Measurements from ENCODE around the gene POLRMT. TPM values are rescaled to one million over a fixed set of nuclear protein-coding genes. Genes with fewer than 3 reads are reported as not detected.
A peak's percentile ranks its signal among the peaks of the same experiment; 100 is the strongest.

The POLRMT gene
- total RNA-seq, 1 donor from 2014 or later = 68.4 TPM

GRCh38 chr19:657611-658010 is 24.3 kb upstream of the POLRMT start:
- Mint-ChIP-seq H3K4me1 (ENCODE audit: low read depth) (peaks cover 16% of the 10 kb centered on the region), H3K36me3 (ENCODE audit: insufficient read depth) (no peaks in the 10 kb centered on the region), H3K9me3 (ENCODE audit: low read depth) (no peaks in the 10 kb centered on the region), H3K27ac (no peak overlapping the region), H3K27me3 (no peaks in the 10 kb centered on the region), H3K4me3 (ENCODE audit: low read depth) (no peak overlapping the region)
- no peak for DNase-seq (ENCODE audit: low spot score, unreplicated experiment)
- no peak for TF ChIP-seq CTCF (IDR thresholded peaks at IDR 0.05; ENCODE audit: unreplicated experiment)

- Mint-ChIP-seq H3K27me3 (no peaks in the 10 kb centered on the region), H3K9me3 (ENCODE audit: low read depth) (no peaks in the 10 kb centered on the region), H3K4me3 (ENCODE audit: low read depth) (no peak overlapping the region), H3K27ac (peak overlapping the region; percentile 71), H3K36me3 (ENCODE audit: insufficient read depth) (no peaks in the 10 kb centered on the region), H3K4me1 (ENCODE audit: low read depth) (peaks cover 15% of the 10 kb centered on the region)
- TF ChIP-seq CTCF (IDR thresholded peaks at IDR 0.05; ENCODE audit: unreplicated experiment) = no peak
- no peak for DNase-seq (ENCODE audit: low spot score, unreplicated experiment)
Observed at GRCh38 chr19:656751-657559, 23.6 kb upstream of the POLRMT start.

- Mint-ChIP-seq H3K4me1 (ENCODE audit: low read depth) (peaks cover 3% of the 10 kb centered on the region), H3K27ac (no peak overlapping the region), H3K36me3 (ENCODE audit: insufficient read depth) (no peaks in the 10 kb centered on the region), H3K9me3 (ENCODE audit: low read depth) (no peaks in the 10 kb centered on the region), H3K4me3 (ENCODE audit: low read depth) (no peak overlapping the region), H3K27me3 (no peaks in the 10 kb centered on the region)
- TF ChIP-seq CTCF (IDR thresholded peaks at IDR 0.05; ENCODE audit: unreplicated experiment) = no peak
- DNase-seq (ENCODE audit: low spot score, unreplicated experiment) = no peak
Observed at GRCh38 chr19:655691-656090, 22.4 kb upstream of the POLRMT start.

- no peaks in the 10 kb centered on the region for H3K4me1 Mint-ChIP-seq (ENCODE audit: low read depth)
- H3K27me3 Mint-ChIP-seq = no peaks in the 10 kb centered on the region
- H3K4me3 Mint-ChIP-seq (ENCODE audit: low read depth) = no peak overlapping the region
- TF ChIP-seq CTCF (IDR thresholded peaks at IDR 0.05; ENCODE audit: unreplicated experiment) = no peak
- H3K27ac Mint-ChIP-seq = no peak overlapping the region
- no peaks in the 10 kb centered on the region for H3K36me3 Mint-ChIP-seq (ENCODE audit: insufficient read depth)
- no peak for DNase-seq (ENCODE audit: low spot score, unreplicated experiment)
- H3K9me3 Mint-ChIP-seq (ENCODE audit: low read depth) = no peaks in the 10 kb centered on the region
Observed at GRCh38 chr19:653425-653824, 20.1 kb upstream of the POLRMT start.

GRCh38 chr19:652467-653389 is 19.4 kb upstream of the POLRMT start:
- Mint-ChIP-seq H3K27ac (no peak overlapping the region), H3K27me3 (no peaks in the 10 kb centered on the region), H3K4me3 (ENCODE audit: low read depth) (no peak overlapping the region), H3K4me1 (ENCODE audit: low read depth) (no peaks in the 10 kb centered on the region), H3K9me3 (ENCODE audit: low read depth) (no peaks in the 10 kb centered on the region), H3K36me3 (ENCODE audit: insufficient read depth) (no peaks in the 10 kb centered on the region)
- no peak for TF ChIP-seq CTCF (IDR thresholded peaks at IDR 0.05; ENCODE audit: unreplicated experiment)
- no peak for DNase-seq (ENCODE audit: low spot score, unreplicated experiment)
